Stomach smooth muscle (tissue), 2 donors: ENCODE data around the gene AP1G1.

Experiments
- H3K27ac ChIP-seq: one replicate; pipeline ENCODE4 v1.7.0; 2013; ENCODE audit warnings: mild to moderate bottlenecking, low read length, inconsistent platforms
- H3K27me3 ChIP-seq, 2 donors: one replicate each; pipeline ENCODE4 v1.7.0; 2013; ENCODE audit warnings: low read length in 2 of 2; ENCODE audit not compliant: insufficient read depth in 2 of 2, control insufficient read depth in 1 of 2
- H3K36me3 ChIP-seq, 2 donors: one replicate each; pipeline ENCODE4 v1.7.0; 2013; ENCODE audit warnings: low read length in 2 of 2; ENCODE audit not compliant: control insufficient read depth in 2 of 2, insufficient read depth in 2 of 2
- H3K4me1 ChIP-seq: one replicate; pipeline ENCODE4 v1.7.0; 2013; ENCODE audit warnings: low read length; ENCODE audit not compliant: control insufficient read depth, insufficient read depth
- H3K4me3 ChIP-seq, 2 donors: one replicate each; pipeline ENCODE4 v1.7.0; 2013; ENCODE audit warnings: low read length in 2 of 2
- H3K9ac ChIP-seq, 2 donors: one replicate each; pipeline ENCODE4 v1.7.0; 2013; ENCODE audit warnings: low read length in 2 of 2, mild to moderate bottlenecking in 1 of 2
- H3K9me3 ChIP-seq, 2 donors: one replicate each; pipeline ENCODE4 v1.7.0; 2013; ENCODE audit warnings: low read length in 2 of 2; ENCODE audit not compliant: control insufficient read depth in 2 of 2
- donor health status: healthy.
- donor health status: Pancreatic carcinoma.

AP1G1 gene

GRCh38 chr16:71784093-71784492 is 24.5 kb downstream of the AP1G1 start:
- no peak overlapping the region for H3K9ac ChIP-seq
- H3K4me1 ChIP-seq, result no peaks in the 10 kb centered on the region
- no peaks in the 10 kb centered on the region for H3K27me3 ChIP-seq
- no peaks in the 10 kb centered on the region for H3K9me3 ChIP-seq
- H3K36me3 ChIP-seq, result peaks cover 8 to 11% of the 10 kb centered on the region in 2 donors
- no peak overlapping the region for H3K4me3 ChIP-seq
- H3K27ac ChIP-seq, result no peak overlapping the region

DNA sequence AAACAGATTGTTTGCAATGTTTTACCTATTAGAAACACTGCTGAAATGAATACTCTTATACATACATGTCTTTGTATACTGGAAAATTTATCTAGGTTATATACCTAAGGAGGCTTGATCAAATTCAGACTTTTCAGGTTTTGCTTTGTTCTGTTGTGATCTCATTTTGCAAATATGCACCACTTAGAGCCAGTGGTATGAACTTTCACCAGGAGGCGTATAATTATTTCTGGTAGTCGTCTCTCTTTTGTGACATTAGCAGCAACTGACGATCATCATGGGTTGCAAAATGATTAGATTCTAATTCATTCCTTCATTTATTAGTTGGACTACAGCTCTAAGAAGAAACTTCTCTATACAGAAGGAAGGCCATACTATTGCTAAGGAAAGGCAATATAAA is 26.9 kb downstream of the AP1G1 start:
- H3K27me3 ChIP-seq, result no peaks in the 10 kb centered on the region
- no peaks in the 10 kb centered on the region for H3K4me1 ChIP-seq
- no peaks in the 10 kb centered on the region for H3K9me3 ChIP-seq
- H3K27ac ChIP-seq, result no peak overlapping the region
- no peak overlapping the region for H3K4me3 ChIP-seq
- H3K36me3 ChIP-seq, result peaks cover under 1 to 8% of the 10 kb centered on the region in 2 donors
- H3K9ac ChIP-seq, result no peak overlapping the region

DNA sequence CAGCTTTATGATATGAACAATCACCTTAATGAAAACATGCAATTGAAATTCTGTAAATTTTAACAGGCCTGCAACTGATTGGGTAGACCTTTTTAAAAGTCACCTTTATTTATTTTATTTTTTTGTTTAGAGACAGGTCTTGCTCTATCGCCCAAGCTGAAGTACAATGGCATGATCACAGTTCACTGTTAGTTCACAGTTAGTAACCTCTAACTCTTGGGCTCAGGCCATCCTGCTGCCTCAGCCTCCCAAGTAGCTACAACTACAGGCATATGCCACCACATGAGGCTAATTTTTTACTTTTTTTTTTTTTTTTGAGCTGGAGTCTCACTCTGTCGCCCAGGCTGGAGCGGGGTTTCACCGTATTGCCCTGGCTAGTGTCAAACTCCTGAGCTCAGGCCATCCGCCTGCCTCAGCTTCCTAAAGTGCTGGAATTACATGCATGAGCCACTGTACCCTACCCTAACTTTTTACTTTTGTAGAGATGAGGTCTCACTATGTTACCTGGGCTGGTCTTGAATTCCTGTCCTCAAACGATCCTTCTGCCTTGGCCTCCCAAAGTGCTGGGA is 28.0 kb downstream of the AP1G1 start:
- no peak overlapping the region for H3K27ac ChIP-seq
- no peak overlapping the region for H3K9ac ChIP-seq
- H3K27me3 ChIP-seq, result no peaks in the 10 kb centered on the region
- no peak overlapping the region for H3K4me3 ChIP-seq
- peaks cover 0 to 8% of the 10 kb centered on the region in 2 donors for H3K36me3 ChIP-seq
- no peaks in the 10 kb centered on the region for H3K4me1 ChIP-seq
- H3K9me3 ChIP-seq, result no peaks in the 10 kb centered on the region

DNA sequence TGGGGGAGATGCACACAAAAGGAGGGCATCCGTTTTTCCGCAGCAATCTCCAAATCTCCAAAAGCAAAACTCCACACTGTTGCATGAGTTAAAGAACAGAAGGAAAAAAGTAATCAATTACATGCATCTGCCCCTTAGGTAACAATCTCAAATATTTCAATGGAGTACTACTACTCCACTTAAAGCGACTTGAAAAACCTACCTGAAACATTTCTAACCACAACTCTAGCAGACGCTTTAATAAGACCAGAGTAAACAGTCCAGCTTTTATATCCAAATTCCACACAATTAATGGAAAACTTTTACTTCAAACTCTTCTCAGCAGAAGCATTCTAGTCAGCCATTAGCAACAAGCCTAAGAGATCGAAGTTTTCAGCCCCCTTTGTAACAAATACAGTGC is 29.9 kb downstream of the AP1G1 start:
- Histone ChIP-seq H3K4me1 (no peaks in the 10 kb centered on the region), H3K36me3 (peaks cover 6 to 10% of the 10 kb centered on the region in 2 donors), H3K4me3 (no peak overlapping the region), H3K9me3 (no peaks in the 10 kb centered on the region), H3K27ac (no peak overlapping the region), H3K9ac (no peak overlapping the region), H3K27me3 (no peaks in the 10 kb centered on the region)

DNA sequence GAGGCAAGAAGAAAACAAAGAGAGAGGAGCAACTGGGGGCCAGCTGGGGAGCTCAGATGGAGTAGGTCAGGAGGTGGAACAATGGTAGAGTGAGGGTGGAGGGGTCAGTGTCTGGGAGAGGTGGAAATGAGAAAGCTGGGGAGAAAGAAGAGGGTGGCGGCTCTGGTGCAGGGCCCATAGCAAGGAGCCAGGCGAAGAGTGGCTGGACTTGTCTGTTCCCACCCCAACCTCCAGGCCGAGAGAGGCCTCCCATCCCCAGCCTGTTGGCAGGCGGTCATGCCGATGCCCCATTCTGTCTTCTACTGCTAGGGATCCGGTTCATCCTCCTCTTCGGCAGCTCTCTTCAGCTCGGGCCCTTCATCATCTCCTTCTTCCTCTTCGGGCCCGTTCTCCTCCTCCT is 31.3 kb downstream of the AP1G1 start:
- no peak overlapping the region for H3K27ac ChIP-seq

DNA sequence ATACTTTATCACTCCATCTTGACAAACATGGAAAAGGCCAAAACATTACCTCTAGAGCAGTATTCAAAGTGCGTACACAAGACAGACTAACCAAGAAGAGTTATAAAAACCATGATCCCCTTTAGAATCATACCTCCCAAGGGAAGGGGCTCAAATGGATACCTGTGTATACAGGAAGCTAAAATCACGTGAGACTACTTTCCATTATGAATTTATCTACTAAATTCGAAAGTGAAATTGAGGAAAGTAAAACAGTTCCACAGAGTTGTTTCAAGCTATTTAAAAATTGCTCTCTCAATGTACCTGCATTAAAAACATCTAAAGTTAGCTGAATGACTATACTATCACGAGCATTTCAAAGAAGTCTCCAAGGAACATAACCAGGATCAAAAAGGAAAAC is 32.7 kb downstream of the AP1G1 start:
- Histone ChIP-seq H3K36me3 (peaks cover 13 to 19% of the 10 kb centered on the region in 2 donors), H3K4me3 (no peak overlapping the region), H3K9ac (no peak overlapping the region), H3K4me1 (no peaks in the 10 kb centered on the region), H3K27ac (no peak overlapping the region), H3K9me3 (no peaks in the 10 kb centered on the region), H3K27me3 (no peaks in the 10 kb centered on the region)

More for the DNA sequence above, 31.3 kb downstream of the AP1G1 start:
- no peak overlapping the region for H3K9ac ChIP-seq
- no peak overlapping the region for H3K4me3 ChIP-seq
- peaks cover 13 to 14% of the 10 kb centered on the region in 2 donors for H3K36me3 ChIP-seq
- H3K4me1 ChIP-seq, result no peaks in the 10 kb centered on the region
- H3K27me3 ChIP-seq, result no peaks in the 10 kb centered on the region
- H3K9me3 ChIP-seq, result no peaks in the 10 kb centered on the region

DNA sequence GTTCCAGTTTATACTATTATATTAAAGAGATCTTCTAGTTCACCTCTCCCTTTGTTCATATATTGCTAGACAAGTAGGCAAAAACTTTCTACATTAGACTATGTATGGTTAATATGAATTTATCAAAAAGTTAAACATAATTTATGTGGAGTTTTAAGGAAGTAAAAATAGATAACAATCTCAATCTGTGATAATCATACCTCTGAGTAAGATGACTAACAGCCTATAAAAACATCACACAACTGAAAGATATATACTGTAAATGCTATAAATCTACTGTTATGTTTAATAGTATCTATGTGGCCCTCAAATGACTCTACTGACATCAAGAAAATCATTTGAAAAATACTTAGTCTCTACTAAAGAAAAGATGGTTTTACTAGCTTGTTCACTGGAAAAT is 37.1 kb downstream of the AP1G1 start:
- no peaks in the 10 kb centered on the region for H3K9me3 ChIP-seq
- no peak overlapping the region for H3K27ac ChIP-seq
- H3K4me3 ChIP-seq, result no peak overlapping the region
- no peaks in the 10 kb centered on the region for H3K27me3 ChIP-seq
- H3K36me3 ChIP-seq, result peaks cover 17 to 30% of the 10 kb centered on the region in 2 donors
- no peaks in the 10 kb centered on the region for H3K4me1 ChIP-seq
- H3K9ac ChIP-seq, result no peak overlapping the region

DNA sequence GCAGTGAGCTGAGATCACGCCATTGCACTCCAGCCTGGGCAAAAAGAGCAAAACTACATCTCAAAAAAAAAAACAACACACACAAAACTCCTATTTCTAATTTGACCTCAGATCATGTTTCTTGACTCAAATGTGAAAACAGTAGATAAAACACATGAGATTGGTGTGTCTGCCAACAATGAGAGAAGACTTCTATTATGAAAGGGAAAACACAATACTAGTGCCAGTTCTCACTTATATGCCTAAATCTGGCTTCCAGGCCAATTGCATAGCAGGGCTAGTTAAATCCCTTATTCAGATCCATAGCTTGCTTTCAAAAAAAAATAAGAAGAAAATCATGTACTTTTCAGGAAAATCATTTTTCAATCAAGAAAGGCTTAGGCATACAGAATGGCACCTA is 39.4 kb downstream of the AP1G1 start:
- Histone ChIP-seq H3K4me1 (no peaks in the 10 kb centered on the region), H3K9me3 (no peaks in the 10 kb centered on the region), H3K4me3 (no peak overlapping the region), H3K27ac (no peak overlapping the region), H3K9ac (no peak overlapping the region), H3K27me3 (no peaks in the 10 kb centered on the region), H3K36me3 (peaks cover 17 to 29% of the 10 kb centered on the region in 2 donors)

DNA sequence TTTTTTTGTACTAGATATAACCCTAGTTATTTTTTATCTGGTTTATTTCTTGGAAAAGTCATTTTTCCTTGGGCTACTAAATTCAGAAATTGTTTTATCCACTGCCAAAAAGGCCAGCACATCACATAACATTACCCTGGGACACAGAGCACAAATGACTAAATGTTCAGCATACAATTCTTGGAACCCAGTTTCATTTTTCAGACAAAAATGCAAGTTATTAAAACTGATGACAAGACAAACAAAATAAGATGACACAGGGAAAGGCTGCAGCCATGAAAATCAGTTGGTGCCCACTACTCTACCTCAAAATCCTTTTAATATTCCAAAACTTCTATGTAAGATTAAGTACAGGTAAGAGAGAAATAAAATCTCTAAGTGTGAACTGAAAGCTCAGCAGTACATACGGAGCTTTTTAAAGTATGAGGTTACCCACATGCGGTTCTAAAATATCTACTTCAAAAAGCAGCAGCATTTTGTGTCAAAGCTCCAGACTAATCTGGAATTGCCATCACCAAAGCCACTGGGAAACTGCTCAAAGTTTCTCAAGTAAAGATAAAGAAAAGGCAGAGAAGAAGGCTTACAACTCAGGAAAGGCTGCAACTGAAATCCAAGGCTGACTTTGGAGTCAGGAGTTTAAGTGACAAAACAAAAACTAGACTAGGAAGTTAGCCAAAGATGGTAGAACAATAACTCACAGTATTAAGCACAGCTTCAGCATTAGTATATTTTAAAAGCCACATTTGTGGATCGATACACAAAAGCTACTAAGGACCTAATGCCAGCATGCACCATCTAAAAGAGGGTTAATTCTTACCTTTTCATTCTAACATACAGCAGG is 41.4 kb downstream of the AP1G1 start:
- no peaks in the 10 kb centered on the region for H3K9me3 ChIP-seq
- peaks cover 22 to 31% of the 10 kb centered on the region in 2 donors for H3K36me3 ChIP-seq
- no peak overlapping the region for H3K4me3 ChIP-seq
- no peak overlapping the region for H3K9ac ChIP-seq
- H3K27me3 ChIP-seq, result no peaks in the 10 kb centered on the region
- H3K27ac ChIP-seq, result no peak overlapping the region
- H3K4me1 ChIP-seq, result no peaks in the 10 kb centered on the region

- Histone ChIP-seq H3K9me3 (no peaks in the 10 kb centered on the region), H3K27me3 (no peaks in the 10 kb centered on the region), H3K27ac (no peak overlapping the region), H3K9ac (no peak overlapping the region), H3K4me1 (no peaks in the 10 kb centered on the region), H3K36me3 (peaks cover 20 to 32% of the 10 kb centered on the region in 2 donors), H3K4me3 (no peak overlapping the region)
Observed at GRCh38 chr16:71762186-71762585, 46.4 kb downstream of the AP1G1 start.

DNA sequence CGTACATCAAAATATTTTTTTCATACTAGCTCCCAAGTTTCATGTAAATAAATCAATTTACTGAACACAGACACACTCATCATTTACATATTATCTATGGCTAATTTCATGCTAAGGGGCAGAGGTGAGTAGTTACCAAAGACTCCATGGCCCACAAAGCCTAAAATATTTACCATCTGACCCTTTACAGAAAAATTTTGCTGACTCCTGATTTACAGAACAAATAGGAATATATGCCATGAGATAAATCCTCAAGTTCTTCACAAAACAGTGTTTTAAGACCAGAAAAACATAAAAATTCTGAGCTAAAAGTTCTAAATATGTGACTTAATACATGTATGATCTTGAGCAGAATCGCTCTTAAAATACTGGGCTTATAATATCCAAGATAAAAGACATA is 47.5 kb downstream of the AP1G1 start:
- Histone ChIP-seq H3K9ac (no peak overlapping the region), H3K27ac (no peak overlapping the region), H3K4me3 (no peak overlapping the region), H3K36me3 (peaks cover 20 to 35% of the 10 kb centered on the region in 2 donors), H3K4me1 (no peaks in the 10 kb centered on the region), H3K27me3 (no peaks in the 10 kb centered on the region), H3K9me3 (no peaks in the 10 kb centered on the region)
